ENCODE results near the gene ECM2. TPM values are rescaled to one million over a fixed set of nuclear protein-coding genes. Genes with fewer than 3 reads are reported as not detected.

Gene ECM2
- total RNA-seq, 1 donor from 2014 or later = not detected

- TF ChIP-seq, protein P1, sequence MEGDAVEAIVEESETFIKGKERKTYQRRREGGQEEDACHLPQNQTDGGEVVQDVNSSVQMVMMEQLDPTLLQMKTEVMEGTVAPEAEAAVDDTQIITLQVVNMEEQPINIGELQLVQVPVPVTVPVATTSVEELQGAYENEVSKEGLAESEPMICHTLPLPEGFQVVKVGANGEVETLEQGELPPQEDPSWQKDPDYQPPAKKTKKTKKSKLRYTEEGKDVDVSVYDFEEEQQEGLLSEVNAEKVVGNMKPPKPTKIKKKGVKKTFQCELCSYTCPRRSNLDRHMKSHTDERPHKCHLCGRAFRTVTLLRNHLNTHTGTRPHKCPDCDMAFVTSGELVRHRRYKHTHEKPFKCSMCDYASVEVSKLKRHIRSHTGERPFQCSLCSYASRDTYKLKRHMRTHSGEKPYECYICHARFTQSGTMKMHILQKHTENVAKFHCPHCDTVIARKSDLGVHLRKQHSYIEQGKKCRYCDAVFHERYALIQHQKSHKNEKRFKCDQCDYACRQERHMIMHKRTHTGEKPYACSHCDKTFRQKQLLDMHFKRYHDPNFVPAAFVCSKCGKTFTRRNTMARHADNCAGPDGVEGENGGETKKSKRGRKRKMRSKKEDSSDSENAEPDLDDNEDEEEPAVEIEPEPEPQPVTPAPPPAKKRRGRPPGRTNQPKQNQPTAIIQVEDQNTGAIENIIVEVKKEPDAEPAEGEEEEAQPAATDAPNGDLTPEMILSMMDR (conservative IDR thresholded peaks at IDR 0.05) = no peak
- H3K27ac Mint-ChIP-seq (ENCODE audit: unreplicated experiment) = no peak overlapping the region
- no peak overlapping the region for H3K4me3 Mint-ChIP-seq
Measured at GRCh38 chr9:92486371-92486770, 49.4 kb downstream of the ECM2 start.

GRCh38 chr9:92484563-92484962 is 51.2 kb downstream of the ECM2 start:
- no peak overlapping the region for H3K27ac Mint-ChIP-seq (ENCODE audit: unreplicated experiment)
- H3K36me3 Mint-ChIP-seq (ENCODE audit: low read depth) = no peaks in the 10 kb centered on the region
- no peaks in the 10 kb centered on the region for H3K9me3 Mint-ChIP-seq
- no peaks in the 10 kb centered on the region for H3K27me3 Mint-ChIP-seq (ENCODE audit: low read depth)
- H3K4me3 Mint-ChIP-seq = no peak overlapping the region
- no peak for DNase-seq (ENCODE audit: low read depth, low spot score)
- TF ChIP-seq, protein P1 (conservative IDR thresholded peaks at IDR 0.05) = no peak
- H3K4me1 Mint-ChIP-seq = peaks cover 5% of the 10 kb centered on the region

More at GRCh38 chr9:92486371-92486770, 49.4 kb downstream of the ECM2 start:
- no peaks in the 10 kb centered on the region for H3K27me3 Mint-ChIP-seq (ENCODE audit: low read depth)
- H3K9me3 Mint-ChIP-seq = no peaks in the 10 kb centered on the region
- no peaks in the 10 kb centered on the region for H3K4me1 Mint-ChIP-seq
- DNase-seq (ENCODE audit: low read depth, low spot score) = no peak
- no peaks in the 10 kb centered on the region for H3K36me3 Mint-ChIP-seq (ENCODE audit: low read depth)

DNA sequence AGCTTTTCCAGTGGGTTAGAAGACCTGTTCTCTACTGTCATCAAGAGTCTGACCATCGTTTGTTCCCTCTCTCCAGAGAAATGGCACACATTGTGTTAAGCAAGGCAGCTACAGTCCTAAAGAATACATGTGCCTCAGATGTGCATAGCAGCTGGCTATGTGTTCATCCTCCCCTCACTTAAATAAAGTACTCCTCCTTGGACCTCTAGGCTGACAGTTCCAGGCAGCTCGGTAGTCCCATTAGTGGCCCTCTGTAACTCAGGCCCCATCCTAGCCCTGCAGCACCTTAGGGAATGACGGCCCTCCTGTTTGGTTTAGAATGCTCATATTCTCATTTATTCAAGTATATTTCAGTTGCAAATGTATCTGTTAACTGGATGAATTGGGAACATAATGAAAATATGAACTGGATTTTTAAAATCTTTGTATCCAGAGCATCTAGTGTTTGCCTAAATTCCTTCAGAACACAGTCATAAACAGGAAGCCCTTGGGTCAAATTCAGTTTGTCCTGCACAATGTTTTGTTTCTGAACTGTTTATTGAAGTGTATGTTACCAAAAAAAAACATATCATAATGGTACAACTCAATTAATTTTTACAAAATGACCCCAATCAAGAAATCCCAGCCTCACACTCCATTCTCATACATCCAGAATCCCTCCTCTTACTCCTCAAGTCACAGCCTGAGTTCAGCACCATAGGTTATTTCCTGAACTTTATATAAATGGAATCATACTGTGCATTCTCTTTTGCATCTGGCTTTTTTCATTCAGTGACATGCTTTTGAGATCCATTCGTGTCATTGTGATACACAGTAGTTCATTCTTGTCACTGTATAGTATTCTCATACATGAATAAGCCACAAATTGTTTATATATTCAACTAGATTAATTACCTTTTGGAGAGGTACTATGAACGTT is 51.9 kb downstream of the ECM2 start:
- Mint-ChIP-seq H3K9me3 (no peaks in the 10 kb centered on the region), H3K27me3 (ENCODE audit: low read depth) (no peaks in the 10 kb centered on the region), H3K36me3 (ENCODE audit: low read depth) (no peaks in the 10 kb centered on the region), H3K4me1 (peaks cover 5% of the 10 kb centered on the region), H3K27ac (ENCODE audit: unreplicated experiment) (peak overlapping the region; percentile 57), H3K4me3 (no peak overlapping the region)
- TF ChIP-seq, protein P1 (conservative IDR thresholded peaks at IDR 0.05) = no peak
- DNase-seq (ENCODE audit: low read depth, low spot score) = no peak

GRCh38 chr9:92482805-92483204 is 53.0 kb downstream of the ECM2 start:
- H3K4me1 Mint-ChIP-seq = peaks cover 5% of the 10 kb centered on the region
- no peak for DNase-seq (ENCODE audit: low read depth, low spot score)
- H3K4me3 Mint-ChIP-seq = no peak overlapping the region
- no peaks in the 10 kb centered on the region for H3K27me3 Mint-ChIP-seq (ENCODE audit: low read depth)
- H3K27ac Mint-ChIP-seq (ENCODE audit: unreplicated experiment) = no peak overlapping the region
- H3K9me3 Mint-ChIP-seq = no peaks in the 10 kb centered on the region
- no peaks in the 10 kb centered on the region for H3K36me3 Mint-ChIP-seq (ENCODE audit: low read depth)
- TF ChIP-seq, protein P1 (conservative IDR thresholded peaks at IDR 0.05) = no peak

DNA sequence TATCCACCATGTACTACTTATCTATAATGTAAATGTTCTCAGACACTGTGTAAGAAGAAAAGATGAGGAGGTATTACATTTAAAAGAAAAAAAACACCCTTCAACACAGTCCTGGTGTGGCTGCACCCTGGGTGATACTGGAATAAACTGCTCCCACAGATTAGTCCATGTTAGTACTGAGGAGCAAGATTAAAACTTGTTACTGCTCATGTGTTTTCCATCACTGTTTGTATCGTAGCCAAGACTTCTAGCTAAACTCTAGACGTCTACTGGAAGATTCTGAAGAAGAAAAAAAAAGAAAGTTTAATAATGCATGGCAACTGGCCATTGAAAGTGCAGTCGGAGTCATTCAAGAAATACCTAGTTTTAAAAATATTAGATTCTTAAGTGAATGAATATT is 53.5 kb downstream of the ECM2 start, which contains the start of gene ASPN:
ASPN (minus strand) TSS at position 178 of the 400 bp plus-strand sequence.
- no peak within 1 kb of the TSS for H3K4me3 Mint-ChIP-seq
- DNase-seq (ENCODE audit: low read depth, low spot score) = no peak
- TF ChIP-seq, protein P1 (conservative IDR thresholded peaks at IDR 0.05) = no peak
- H3K27ac Mint-ChIP-seq (ENCODE audit: unreplicated experiment) = no peak within 1 kb of the TSS
- H3K27me3 Mint-ChIP-seq (ENCODE audit: low read depth) = no peaks in the 10 kb centered on the region
- peaks cover 5% of the 10 kb centered on the region for H3K4me1 Mint-ChIP-seq
- H3K9me3 Mint-ChIP-seq = no peaks in the 10 kb centered on the region
- H3K36me3 Mint-ChIP-seq (ENCODE audit: low read depth) = no peaks in the 10 kb centered on the region

Data from neural crest cell (in vitro differentiated cells).